Fibroblast of lung (primary cell): ENCODE measurements around the gene NFYC. TPM values are rescaled to one million over a fixed set of nuclear protein-coding genes. Genes with fewer than 3 reads are reported as not detected.
"Not testable (repeated sequence)": the region's sequence is repeated elsewhere in the genome, so short reads cannot be mapped to it uniquely, and the experiment has no call there.

Experiments used
- DNase-seq, 2 donors: peaks; one replicate each; pipeline versions ENCODE4 v3.0.0 to v3.0.0-alpha.2; 2010; ENCODE audit warnings: low read depth in 2 of 2
- H2AFZ ChIP-seq: 2 replicates; pipeline ENCODE4 v1.5.1; 2012; ENCODE audit warnings: low read length, control low read depth, inconsistent platforms
- H3K27ac ChIP-seq: 2 replicates; pipeline ENCODE4 v1.5.1; 2011; ENCODE audit warnings: low read length, control low read depth; ENCODE audit not compliant: insufficient read depth
- H3K27me3 ChIP-seq: 2 replicates; pipeline ENCODE4 v1.5.1; 2011; ENCODE audit warnings: mild to moderate bottlenecking, low read length; ENCODE audit not compliant: control insufficient read depth, insufficient read depth
- H3K36me3 ChIP-seq: 2 replicates; pipeline ENCODE4 v1.5.1; 2011; ENCODE audit warnings: low read length; ENCODE audit not compliant: control insufficient read depth, insufficient read depth
- H3K4me1 ChIP-seq: 2 replicates; pipeline ENCODE4 v1.5.1; 2011; ENCODE audit warnings: low read length; ENCODE audit not compliant: control insufficient read depth, insufficient read depth; ENCODE audit errors: extremely low read depth
- H3K4me2 ChIP-seq: 2 replicates; pipeline ENCODE4 v1.5.1; 2011; ENCODE audit warnings: low read length, control low read depth; ENCODE audit not compliant: insufficient read depth; ENCODE audit errors: extremely low read depth
- H3K4me3 ChIP-seq, 4 experiments: fragments of 200-600 bp in 1 of 4; sonication (generic) in 1 of 4; replicated peaks in 1 of 4; 2 replicates each; pipeline ENCODE4 v1.5.1; 2011 to 2016; ENCODE audit warnings: low read length in 4 of 4, low read depth in 3 of 4, mild to moderate bottlenecking in 3 of 4, control low read depth in 2 of 4, inconsistent platforms in 1 of 4, mixed read lengths in 1 of 4; ENCODE audit not compliant: insufficient read depth in 1 of 4; ENCODE audit errors: control extremely low read depth in 1 of 4
- H3K79me2 ChIP-seq: 2 replicates; pipeline ENCODE4 v1.5.1; 2012; ENCODE audit warnings: mild to moderate bottlenecking, low read length, inconsistent platforms; ENCODE audit not compliant: control insufficient read depth, insufficient read depth
- H3K9ac ChIP-seq: 2 replicates; pipeline ENCODE4 v1.5.1; 2011; ENCODE audit warnings: mild to moderate bottlenecking, low read length, control low read depth; ENCODE audit not compliant: insufficient read depth
- H3K9me3 ChIP-seq: 2 replicates; pipeline ENCODE4 v1.5.1; 2012; ENCODE audit warnings: low read depth, low read length; ENCODE audit not compliant: control insufficient read depth, insufficient read depth
- H4K20me1 ChIP-seq: 2 replicates; pipeline ENCODE4 v1.5.1; 2011; ENCODE audit warnings: low read length; ENCODE audit not compliant: control insufficient read depth, insufficient read depth; ENCODE audit errors: extremely low read depth
- CTCF ChIP-seq, 2 donors: IDR thresholded peaks in 1 of 2; conservative IDR thresholded peaks in 1 of 2; 1 replicate in 1 of 2; 2 replicates in 1 of 2; pipeline ENCODE4 v1.5.1; 2011 to 2012; ENCODE audit warnings: low read length in 2 of 2, control low read depth in 1 of 2, inconsistent platforms in 1 of 2, low read depth in 1 of 2, mild to moderate bottlenecking in 1 of 2
- EZH2 ChIP-seq: IDR thresholded peaks from 2 replicates; pipeline ENCODE4 v1.5.1; 2012; ENCODE audit warnings: low read length, control low read depth, mild to moderate bottlenecking; ENCODE audit errors: missing control alignments
- polyA plus RNA-seq, 2 donors: library from polyadenylated mRNA; depleted of rRNA in 1 of 2; stranded (reverse) in 1 of 2; unstranded in 1 of 2; fragments of >200 nt; gene quantifications; 2 replicates each; pipeline ENCODE4 v1.2.1, GENCODE V29; 2011 to 2012; ENCODE audit warnings: missing spikeins in 1 of 2
- total RNA-seq: library from RNA; depleted of rRNA; stranded (reverse); fragments of >200 nt; gene quantifications from 2 replicates; pipeline ENCODE4 v1.2.1, GENCODE V29; 2014

The NFYC gene
- total and polyA plus RNA-seq, 2 donors (not counting 1 experiment from before 2014, with no cell fraction given), result 23.8 to 31.0 TPM

DNA sequence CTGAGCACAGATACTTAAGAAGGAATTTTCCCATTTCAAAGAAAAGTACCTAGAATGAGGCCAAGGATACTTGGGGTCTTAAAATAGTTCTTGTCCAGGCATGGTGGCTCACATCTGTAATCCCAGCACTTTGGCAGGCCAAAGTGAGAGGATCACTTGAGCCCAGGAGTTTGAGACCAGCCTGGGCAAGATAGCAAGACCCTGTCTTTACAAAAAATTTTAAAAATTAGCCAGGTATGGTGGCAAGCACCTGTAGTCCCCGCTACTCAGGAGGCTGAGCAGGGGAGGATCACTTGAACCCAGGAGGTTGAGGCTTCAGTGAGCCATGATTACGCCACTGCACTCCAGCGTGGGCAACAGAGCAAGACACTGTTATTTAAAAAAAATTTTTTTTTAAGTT, 29.0 kb downstream of the NFYC start:
- Histone ChIP-seq H2AFZ (no peak overlapping the region), H3K9ac (no peak overlapping the region), H3K4me3 (no peak overlapping the region), H3K9me3 (no peaks in the 10 kb centered on the region), H3K36me3 (no peaks in the 10 kb centered on the region), H4K20me1 (no peaks in the 10 kb centered on the region), H3K4me1 (no peaks in the 10 kb centered on the region), H3K27ac (no peak overlapping the region), H3K27me3 (no peaks in the 10 kb centered on the region), H3K79me2 (peaks cover 2% of the 10 kb centered on the region), H3K4me2 (no peak overlapping the region)
- no peak for DNase-seq
- no peak for TF ChIP-seq CTCF (conservative IDR thresholded peaks at IDR 0.05 in 1 of 2, IDR thresholded peaks at IDR 0.05 in 1 of 2; ENCODE audit: low read depth in 1 of 2, low read length in 2 of 2)
- no peak for TF ChIP-seq EZH2

- Histone ChIP-seq H3K4me1 (no peaks in the 10 kb centered on the region), H3K27ac (no peak overlapping the region), H3K79me2 (peaks cover 1% of the 10 kb centered on the region), H4K20me1 (no peaks in the 10 kb centered on the region), H3K36me3 (no peaks in the 10 kb centered on the region), H3K9me3 (no peaks in the 10 kb centered on the region), H3K4me2 (no peak overlapping the region), H3K4me3 (no peak overlapping the region), H2AFZ (no peak overlapping the region), H3K9ac (no peak overlapping the region), H3K27me3 (no peaks in the 10 kb centered on the region)
- DNase-seq, result no peak
- TF ChIP-seq CTCF (conservative IDR thresholded peaks at IDR 0.05 in 1 of 2, IDR thresholded peaks at IDR 0.05 in 1 of 2; ENCODE audit: low read depth in 1 of 2, low read length in 2 of 2), result no peak
- no peak for TF ChIP-seq EZH2
Observed at GRCh38 chr1:40722622-40723021, 31.1 kb downstream of the NFYC start.

DNA sequence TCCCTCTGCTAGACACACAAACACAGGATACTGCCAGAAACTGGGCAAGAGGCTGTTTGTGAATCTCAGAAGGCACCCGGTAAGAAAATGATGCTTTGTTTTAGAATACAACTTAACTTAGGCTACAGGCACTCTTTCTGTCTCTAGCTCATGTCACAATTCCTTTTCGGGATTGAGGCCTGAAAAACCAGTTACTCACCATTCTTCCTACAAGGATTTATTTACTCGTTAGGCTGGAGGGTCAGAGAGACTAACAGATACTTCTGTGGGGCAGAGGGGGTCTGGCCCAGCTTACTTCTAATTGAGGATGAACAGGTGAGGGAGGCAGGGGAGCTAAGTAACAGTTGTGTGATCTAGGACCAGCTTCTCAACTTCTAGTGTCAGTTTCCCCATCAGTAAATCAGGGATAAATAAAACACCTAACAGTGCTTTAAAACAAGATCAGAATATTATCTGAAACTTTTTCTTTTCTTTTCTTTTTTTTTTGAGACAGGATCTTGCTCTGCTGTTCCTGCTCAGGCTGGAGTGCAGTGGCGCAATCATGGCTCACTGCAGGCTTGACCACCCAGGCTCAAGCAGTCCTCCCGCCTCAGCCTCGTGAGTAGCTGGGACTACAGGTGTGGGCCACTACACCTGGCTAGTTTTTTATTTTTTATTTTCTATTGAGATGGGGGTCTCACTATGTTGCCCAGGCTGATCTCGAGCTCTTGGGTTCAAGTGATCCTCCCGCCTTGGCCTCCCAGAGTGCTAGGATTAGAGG, 31.9 kb downstream of the NFYC start:
- no peaks in the 10 kb centered on the region for H3K9me3 ChIP-seq
- no peak overlapping the region for H3K4me3 ChIP-seq
- H3K27ac ChIP-seq, result no peak overlapping the region
- no peaks in the 10 kb centered on the region for H3K4me1 ChIP-seq
- H3K4me2 ChIP-seq, result no peak overlapping the region
- DNase-seq, result no peak
- H2AFZ ChIP-seq, result no peak overlapping the region
- H4K20me1 ChIP-seq, result no peaks in the 10 kb centered on the region
- no peak overlapping the region for H3K9ac ChIP-seq
- no peak for TF ChIP-seq CTCF (conservative IDR thresholded peaks at IDR 0.05 in 1 of 2, IDR thresholded peaks at IDR 0.05 in 1 of 2; ENCODE audit: low read depth in 1 of 2, low read length in 2 of 2)
- TF ChIP-seq EZH2, result no peak
- H3K79me2 ChIP-seq, result peaks cover 1% of the 10 kb centered on the region
- no peaks in the 10 kb centered on the region for H3K27me3 ChIP-seq
- H3K36me3 ChIP-seq, result no peaks in the 10 kb centered on the region

DNA sequence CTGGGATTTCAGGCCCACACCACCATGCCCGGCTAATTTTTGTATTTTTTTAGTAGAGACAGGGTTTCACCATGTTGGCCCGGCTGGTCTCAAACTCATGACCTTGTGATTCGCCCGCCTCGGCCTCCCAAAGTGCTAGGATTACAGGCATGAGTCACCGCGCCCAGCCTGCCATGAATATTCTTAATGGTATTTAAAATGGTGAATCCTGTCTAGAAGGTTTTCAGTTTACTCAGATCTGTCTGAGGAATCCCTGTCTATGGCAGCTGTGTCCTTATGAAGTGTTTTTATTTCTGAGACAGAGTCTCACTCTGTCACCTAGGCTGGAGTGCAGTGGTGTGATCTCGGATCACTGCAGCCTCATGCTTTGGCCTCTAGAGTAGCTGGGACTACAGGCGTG, 36.2 kb downstream of the NFYC start:
- peak in 1 of 2 donors; percentile 74 for DNase-seq
- H3K4me3 ChIP-seq, H3K4me2 ChIP-seq, H3K27me3 ChIP-seq, H2AFZ ChIP-seq, H3K9ac ChIP-seq, H3K27ac ChIP-seq, H3K4me1 ChIP-seq, H3K9me3 ChIP-seq, H3K79me2 ChIP-seq, H4K20me1 ChIP-seq, H3K36me3 ChIP-seq: not testable (repeated sequence)

- not testable (repeated sequence) for H2AFZ ChIP-seq, H3K9me3 ChIP-seq, H3K27ac ChIP-seq, H3K4me1 ChIP-seq, H3K36me3 ChIP-seq, H3K4me3 ChIP-seq, H3K79me2 ChIP-seq, H4K20me1 ChIP-seq, H3K4me2 ChIP-seq, H3K27me3 ChIP-seq, H3K9ac ChIP-seq
- peak in 1 of 2 donors; percentile 60 for DNase-seq
Observed at GRCh38 chr1:40729316-40729862, 37.9 kb downstream of the NFYC start.
